ENCODE measurements around the gene PSMA3.

- no peak for TF ChIP-seq CTCF (IDR thresholded peaks at IDR 0.05; ENCODE audit: control extremely low read depth in 1 of 3, insufficient read depth in 1 of 3, low read depth in 1 of 3, low read length in 3 of 3)
- TF ChIP-seq CREB1 (IDR thresholded peaks at IDR 0.05) = no peak
- no peak for TF ChIP-seq GTF2F1 (IDR thresholded peaks at IDR 0.05; ENCODE audit: borderline replicate concordance, low read depth, low read length)
- no peak for TF ChIP-seq EZH2 (IDR thresholded peaks at IDR 0.05; ENCODE audit: low read depth, low read length, severe bottlenecking)
- no peak for TF ChIP-seq ZNF274 (IDR thresholded peaks at IDR 0.05; ENCODE audit: borderline replicate concordance, extremely low read depth, low read length)
- TF ChIP-seq, protein P1, sequence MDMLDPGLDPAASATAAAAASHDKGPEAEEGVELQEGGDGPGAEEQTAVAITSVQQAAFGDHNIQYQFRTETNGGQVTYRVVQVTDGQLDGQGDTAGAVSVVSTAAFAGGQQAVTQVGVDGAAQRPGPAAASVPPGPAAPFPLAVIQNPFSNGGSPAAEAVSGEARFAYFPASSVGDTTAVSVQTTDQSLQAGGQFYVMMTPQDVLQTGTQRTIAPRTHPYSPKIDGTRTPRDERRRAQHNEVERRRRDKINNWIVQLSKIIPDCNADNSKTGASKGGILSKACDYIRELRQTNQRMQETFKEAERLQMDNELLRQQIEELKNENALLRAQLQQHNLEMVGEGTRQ (IDR thresholded peaks at IDR 0.05; ENCODE audit: low read length) = no peak
- no peak for TF ChIP-seq RFX5 (IDR thresholded peaks at IDR 0.05; ENCODE audit: borderline replicate concordance, low read depth, low read length)
- no peak for TF ChIP-seq POLR2A (IDR thresholded peaks at IDR 0.05; ENCODE audit: control extremely low read depth in 1 of 2, low read depth in 2 of 2, low read length in 2 of 2)
Measured at GRCh38 chr14:58274881-58275280, 30.2 kb downstream of the PSMA3 start.
